HG03095 (cell line): ENCODE measurements around the gene EXOC3L1.

Experiments used
- ATAC-seq: cut with Tn5 transposase; IDR thresholded peaks from one replicate; pipeline ENCODE4 v1.9.1; 2021; ENCODE audit warnings: moderate library complexity; ENCODE audit not compliant: unreplicated experiment

EXOC3L1 gene

GRCh38 chr16:67199011-67199807 is 9.3 kb upstream of the EXOC3L1 start, which contains the start of gene ELMO3:
ELMO3 (plus strand) TSS chr16:67199131; CDS start chr16:67199327, 196 bp downstream.
- no peak for ATAC-seq

DNA sequence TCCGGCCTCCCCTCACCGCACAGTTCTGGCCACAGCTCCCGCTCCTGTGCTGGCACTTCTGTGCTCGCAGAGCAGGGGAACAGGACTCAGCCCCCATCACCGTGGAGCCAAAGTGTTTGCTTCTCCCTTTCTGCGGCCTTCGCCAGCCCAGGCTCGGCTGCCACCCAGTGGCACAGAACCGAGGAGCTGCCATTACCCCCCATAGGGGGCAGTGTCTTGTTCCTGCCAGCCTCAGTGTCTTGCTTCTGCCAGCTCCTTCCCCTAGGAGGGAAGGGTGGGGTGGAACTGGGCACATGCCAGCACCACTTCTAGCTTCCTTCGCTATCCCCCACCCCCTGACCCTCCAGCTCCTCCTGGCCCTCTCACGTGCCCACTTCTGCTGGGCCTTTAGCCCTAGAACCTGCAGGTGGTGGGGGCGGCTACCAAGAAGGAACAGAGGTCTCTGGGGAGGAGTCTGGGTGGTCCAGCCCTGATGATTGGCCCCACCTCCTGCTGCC is 8.3 kb upstream of the EXOC3L1 start:
- ATAC-seq = no peak

DNA sequence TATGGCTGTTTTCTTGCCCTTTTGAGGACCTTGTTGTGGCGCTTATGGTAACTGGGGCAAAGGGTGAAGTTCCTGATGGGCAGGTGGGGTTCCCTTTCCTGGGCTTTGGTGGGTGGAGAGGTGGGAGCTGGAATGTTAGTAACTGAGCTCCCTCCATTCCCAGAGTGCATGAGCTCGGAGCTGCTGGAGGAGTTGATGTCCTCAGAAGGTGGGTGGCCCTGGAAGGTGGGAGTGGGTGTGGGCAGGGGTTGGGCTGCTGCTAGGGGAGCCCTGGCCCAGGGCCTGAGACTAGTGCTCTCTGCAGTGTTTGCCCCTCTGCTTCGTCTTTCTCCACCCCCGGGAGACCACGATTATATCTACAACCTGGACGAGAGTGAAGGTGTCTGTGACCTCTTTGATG is 7.8 kb upstream of the EXOC3L1 start:
- ATAC-seq = no peak

- no peak for ATAC-seq
These were observed 6.9 kb upstream of the EXOC3L1 start for GRCh38 chr16:67196881-67197280.

DNA sequence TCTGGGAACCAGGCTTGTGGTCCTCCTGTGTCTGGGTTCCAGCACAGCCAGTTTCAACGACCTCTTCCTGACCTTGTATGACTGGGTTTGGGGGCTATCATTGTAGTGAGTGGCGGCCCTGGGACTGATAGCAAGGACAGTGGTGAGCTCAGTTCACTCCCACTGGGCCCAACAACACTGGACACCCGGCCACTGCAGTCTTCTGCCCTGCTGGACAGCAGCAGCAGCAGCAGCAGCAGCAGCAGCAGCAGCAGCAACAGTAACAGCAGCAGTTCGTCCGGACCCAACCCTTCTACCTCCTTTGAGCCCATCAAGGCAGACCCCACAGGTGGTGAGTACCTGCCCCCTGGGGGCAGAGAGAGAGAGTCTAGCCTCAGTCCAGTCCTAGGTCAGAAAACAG is 5.7 kb upstream of the EXOC3L1 start:
- ATAC-seq = no peak

GRCh38 chr16:67194260-67194659 is 4.3 kb upstream of the EXOC3L1 start:
- ATAC-seq = no peak

GRCh38 chr16:67193536-67193935 is 3.6 kb upstream of the EXOC3L1 start:
- ATAC-seq = no peak

GRCh38 chr16:67192781-67193361 is 2.9 kb upstream of the EXOC3L1 start:
- ATAC-seq = no peak

- ATAC-seq = peak; percentile 78
These were observed 2.2 kb upstream of the EXOC3L1 start, which contains the start of gene E2F4 for GRCh38 chr16:67191995-67192681. E2F4 (plus strand) TSS chr16:67192155; CDS start chr16:67192228, 73 bp downstream.

DNA sequence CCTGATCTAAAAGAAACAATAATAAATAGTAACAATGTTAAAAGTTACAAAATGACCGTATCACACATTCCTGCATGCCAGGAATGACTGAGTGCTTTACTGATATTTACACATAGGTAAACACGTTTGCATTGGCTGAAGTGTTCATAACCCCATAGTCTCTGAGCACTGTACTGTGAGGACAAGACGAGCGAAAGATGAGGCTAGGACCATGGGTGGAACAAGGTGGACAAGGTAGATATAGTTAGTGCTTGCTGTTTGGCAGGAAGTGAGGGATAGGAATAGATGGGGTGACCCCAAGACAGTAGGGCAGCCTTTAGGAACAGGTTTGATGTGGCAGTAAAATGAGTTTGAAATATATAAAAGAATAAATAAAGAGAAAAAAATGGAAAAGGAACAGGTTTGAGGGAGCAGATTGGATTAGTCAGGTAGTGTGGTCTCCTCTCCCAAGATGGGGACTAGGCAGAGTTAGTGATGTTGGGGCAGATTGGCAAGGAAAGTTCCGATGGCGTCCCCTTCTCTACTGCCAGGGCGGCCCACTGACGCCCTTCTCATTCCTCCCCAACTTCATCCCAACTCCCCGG is 1.6 kb upstream of the EXOC3L1 start:
- no peak for ATAC-seq

DNA sequence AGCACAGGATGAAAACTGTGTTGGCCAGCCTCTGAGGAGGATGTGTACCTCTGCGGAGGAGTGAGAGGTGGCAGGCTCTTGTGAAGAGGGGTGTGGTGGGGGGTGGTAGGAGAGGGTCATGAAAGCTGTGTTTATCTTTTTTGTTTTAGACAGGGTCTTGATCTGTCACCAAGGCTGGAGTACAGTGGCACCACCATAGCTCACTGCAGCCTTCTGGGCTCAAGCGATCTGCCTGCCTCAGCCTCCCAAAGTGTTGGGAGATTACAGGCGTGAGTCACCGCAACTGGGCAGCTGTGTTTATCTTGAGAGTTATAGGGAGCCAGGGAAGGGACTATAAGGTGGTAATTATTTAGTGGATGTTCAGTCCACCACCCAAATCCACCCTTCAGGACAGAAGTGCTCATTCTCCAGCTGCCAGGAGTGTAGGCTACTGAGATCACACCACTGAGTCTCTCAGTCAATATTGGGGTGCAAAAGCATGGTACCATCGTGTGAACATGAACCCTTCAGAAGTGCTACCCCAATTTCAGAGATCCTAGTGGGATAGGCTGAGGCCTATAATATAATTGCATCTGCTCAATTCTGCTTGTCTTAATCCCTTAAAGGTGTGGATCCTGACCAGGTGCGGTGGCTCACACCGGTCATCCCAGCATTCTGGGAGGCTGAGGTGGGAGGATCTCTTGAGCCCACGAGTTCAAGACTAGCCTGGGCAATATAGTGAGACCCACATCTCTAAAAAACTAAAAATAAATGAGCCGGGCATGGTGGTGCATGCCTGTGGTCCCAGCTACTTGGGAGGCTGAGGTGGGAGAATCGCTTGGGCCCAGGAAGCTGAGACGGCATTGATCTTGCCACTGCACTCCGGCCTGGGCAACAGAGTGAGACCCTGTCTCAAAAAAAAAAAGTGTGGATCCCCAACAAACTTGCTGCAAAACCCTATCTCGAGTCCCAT is 788 bp upstream of the EXOC3L1 start:
- ATAC-seq = no peak

DNA sequence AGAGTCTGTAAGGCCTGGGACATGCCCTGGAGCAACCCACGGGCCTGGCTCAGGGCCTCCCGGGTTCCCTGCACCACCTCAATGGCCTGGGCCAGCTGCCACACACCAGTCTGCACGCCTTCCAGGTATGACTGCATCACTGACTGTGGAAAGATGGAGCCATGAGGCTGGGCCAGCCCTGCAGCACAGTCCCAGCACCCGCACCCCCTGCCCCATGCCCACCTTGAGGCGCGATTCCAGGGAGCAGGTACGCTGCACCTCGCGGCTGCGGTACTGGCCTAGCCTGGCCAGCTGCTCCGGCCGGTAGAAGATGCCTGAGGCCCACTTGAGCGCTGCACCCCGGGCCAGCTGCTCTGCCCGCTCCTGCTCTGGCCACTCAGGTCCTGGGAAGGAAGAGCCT is 1.1 kb downstream of the EXOC3L1 start:
- ATAC-seq = no peak

GRCh38 chr16:67188323-67188722 is 1.6 kb downstream of the EXOC3L1 start:
- no peak for ATAC-seq

DNA sequence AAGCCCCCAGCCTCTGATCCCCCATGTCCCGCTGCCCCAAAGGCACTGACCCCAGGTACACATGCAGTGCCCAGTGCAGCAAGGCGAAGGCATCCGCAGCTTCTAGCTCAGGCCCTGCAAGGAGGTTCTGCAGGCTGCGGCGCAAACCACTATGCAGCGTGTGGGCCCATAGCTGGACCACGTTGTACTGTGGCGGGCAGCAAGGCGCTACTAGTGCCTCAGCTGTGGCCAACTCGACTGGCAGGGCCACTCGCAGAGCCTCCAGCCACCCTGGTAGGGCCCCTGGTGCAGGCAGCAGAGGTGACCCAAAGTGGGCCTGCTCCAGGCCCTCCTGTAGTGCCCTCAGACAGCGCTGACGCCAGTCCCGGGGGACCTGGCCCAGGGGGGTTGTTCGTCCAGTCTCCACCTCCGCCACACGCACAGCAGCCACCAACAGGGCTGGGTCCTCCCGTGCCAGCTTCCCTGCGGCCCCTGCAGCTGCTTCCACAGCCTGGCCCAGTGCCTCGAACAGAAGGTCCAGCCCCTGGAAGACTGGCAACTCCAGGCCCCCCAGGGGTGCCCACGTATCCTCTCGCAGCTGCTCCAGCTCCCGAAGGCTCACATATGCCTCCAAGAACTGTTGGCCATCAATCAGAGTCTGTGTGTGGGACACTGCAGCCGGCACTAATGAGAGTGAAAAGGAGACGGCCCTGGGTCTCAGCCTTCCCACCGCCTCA is 2.6 kb downstream of the EXOC3L1 start:
- ATAC-seq = no peak

DNA sequence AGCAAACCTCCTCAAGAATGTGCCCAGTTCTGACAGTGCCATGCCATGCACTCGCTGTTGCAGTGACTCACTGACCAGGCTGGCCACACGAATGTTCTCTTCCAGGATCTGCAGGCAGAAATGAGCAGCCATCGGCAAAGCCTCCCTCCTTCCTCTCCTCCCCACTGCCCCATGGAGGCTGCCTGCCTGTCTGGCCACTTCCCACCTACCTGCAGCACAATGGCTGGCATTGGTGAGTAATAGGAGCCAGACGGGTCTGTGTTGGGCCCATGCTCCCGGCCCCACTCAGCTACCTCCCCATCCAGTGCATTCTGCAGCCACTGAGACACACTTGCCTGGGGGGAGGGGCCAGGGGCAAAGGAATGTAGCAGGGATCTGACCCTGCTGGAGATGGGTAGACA is 3.4 kb downstream of the EXOC3L1 start:
- no peak for ATAC-seq

DNA sequence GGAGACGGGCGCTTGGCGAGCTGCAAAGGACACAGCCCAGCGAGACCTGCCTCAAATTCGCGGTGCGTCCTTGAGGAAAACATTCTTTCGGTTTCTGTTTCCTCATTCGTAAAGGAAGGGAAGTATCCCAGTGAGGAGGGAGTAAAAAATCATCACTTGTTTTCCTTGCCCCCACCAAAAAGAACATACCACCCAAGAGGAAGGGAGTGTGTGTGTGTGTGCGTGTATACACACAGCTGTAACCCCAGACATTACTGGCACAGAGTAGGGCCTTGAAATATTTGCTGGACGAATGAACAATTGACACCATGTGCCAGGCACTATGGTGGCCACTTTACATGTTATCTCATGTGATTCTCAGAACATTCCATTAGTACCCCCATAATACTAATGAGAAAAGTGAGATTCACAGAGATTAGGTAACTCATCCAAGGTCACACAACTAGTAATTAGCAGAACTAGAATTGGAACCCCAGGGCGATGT is 4.2 kb downstream of the EXOC3L1 start:
- ATAC-seq = no peak

GRCh38 chr16:67184995-67185650 is 4.8 kb downstream of the EXOC3L1 start:
- no peak for ATAC-seq

DNA sequence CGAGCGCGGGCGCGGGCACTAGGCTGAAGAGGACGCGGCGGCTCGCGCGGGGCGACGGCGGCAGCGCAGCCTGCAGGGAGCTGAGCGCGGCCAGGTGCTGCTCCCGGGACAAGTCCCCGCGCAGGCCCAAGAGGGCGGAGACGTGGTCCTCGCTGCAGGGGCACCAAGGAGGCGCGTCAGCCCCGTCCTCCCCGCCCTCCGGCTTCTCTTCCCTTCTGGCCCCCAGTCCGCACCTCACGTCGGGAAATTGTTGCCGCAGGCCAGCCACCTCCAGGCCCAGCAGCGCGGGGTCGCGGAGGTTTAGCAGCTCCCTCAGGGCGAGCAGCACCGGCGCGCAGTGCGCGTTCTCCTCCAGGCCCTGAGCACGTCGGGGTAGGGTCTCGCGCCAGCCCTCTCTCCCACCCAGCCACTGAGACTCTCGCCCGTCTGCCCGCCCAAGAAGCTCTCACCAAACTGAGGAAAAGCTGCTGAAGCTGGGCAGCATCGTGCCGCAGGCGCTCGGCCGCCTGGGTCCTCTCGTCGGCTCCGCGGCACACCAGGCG is 5.4 kb downstream of the EXOC3L1 start:
- no peak for ATAC-seq
